DND-41 (cell line): ENCODE data around the gene HHLA2.

Experiments
- EZH2 ChIP-seq: IDR thresholded peaks from 3 replicates; pipeline ENCODE4 v1.6.1; 2012; ENCODE audit warnings: borderline replicate concordance, low read depth, mild to moderate bottlenecking, moderate library complexity, low read length, inconsistent platforms; ENCODE audit not compliant: severe bottlenecking
- TF ChIP-seq, protein P1 (sequence below): IDR thresholded peaks from 2 replicates; pipeline ENCODE4 v1.5.1; 2012; ENCODE audit warnings: borderline replicate concordance, low read length, moderate library complexity, mild to moderate bottlenecking; ENCODE audit not compliant: poor library complexity, severe bottlenecking; ENCODE audit errors: extremely low read depth

- TF ChIP-seq, protein P1, sequence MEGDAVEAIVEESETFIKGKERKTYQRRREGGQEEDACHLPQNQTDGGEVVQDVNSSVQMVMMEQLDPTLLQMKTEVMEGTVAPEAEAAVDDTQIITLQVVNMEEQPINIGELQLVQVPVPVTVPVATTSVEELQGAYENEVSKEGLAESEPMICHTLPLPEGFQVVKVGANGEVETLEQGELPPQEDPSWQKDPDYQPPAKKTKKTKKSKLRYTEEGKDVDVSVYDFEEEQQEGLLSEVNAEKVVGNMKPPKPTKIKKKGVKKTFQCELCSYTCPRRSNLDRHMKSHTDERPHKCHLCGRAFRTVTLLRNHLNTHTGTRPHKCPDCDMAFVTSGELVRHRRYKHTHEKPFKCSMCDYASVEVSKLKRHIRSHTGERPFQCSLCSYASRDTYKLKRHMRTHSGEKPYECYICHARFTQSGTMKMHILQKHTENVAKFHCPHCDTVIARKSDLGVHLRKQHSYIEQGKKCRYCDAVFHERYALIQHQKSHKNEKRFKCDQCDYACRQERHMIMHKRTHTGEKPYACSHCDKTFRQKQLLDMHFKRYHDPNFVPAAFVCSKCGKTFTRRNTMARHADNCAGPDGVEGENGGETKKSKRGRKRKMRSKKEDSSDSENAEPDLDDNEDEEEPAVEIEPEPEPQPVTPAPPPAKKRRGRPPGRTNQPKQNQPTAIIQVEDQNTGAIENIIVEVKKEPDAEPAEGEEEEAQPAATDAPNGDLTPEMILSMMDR, result no peak
- TF ChIP-seq EZH2, result no peak
Observed at GRCh38 chr3:108297647-108298046, 1.3 kb downstream of the HHLA2 start.
